NCI-H446 treated with DMSO at 0.1 percent for 48 hours (cell line): ENCODE data around the gene EVA1A.
"Not testable (repeated sequence)": the region's sequence is repeated elsewhere in the genome, so short reads cannot be mapped to it uniquely, and the experiment has no call there.

Experiments used
- DNase-seq: peaks from one replicate; lab custom pipeline; 2025; lab: John Stamatoyannopoulos, UW

EVA1A gene

GRCh38 chr2:75483878-75484277 is 76.9 kb downstream of the EVA1A start:
- no peak for DNase-seq

DNA sequence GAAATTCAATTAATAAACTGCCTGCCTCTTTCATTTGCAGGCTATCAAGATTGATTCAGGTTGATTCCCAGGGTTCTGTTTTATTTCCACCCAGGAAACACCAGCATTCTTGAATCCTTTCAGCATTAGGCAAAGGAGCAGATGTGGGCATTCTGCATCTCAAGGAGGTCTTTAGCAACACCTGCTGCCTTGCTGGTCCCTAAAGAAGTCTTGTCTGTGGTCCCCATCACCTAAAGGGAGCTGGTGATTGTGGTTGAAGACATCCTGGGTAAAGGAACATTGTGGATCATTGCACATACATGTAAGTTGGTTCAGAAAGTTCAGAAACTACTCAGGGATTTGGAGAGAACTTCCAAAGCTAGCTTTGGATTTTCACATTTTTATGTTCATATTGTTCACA is 78.3 kb downstream of the EVA1A start:
- DNase-seq = no peak

DNA sequence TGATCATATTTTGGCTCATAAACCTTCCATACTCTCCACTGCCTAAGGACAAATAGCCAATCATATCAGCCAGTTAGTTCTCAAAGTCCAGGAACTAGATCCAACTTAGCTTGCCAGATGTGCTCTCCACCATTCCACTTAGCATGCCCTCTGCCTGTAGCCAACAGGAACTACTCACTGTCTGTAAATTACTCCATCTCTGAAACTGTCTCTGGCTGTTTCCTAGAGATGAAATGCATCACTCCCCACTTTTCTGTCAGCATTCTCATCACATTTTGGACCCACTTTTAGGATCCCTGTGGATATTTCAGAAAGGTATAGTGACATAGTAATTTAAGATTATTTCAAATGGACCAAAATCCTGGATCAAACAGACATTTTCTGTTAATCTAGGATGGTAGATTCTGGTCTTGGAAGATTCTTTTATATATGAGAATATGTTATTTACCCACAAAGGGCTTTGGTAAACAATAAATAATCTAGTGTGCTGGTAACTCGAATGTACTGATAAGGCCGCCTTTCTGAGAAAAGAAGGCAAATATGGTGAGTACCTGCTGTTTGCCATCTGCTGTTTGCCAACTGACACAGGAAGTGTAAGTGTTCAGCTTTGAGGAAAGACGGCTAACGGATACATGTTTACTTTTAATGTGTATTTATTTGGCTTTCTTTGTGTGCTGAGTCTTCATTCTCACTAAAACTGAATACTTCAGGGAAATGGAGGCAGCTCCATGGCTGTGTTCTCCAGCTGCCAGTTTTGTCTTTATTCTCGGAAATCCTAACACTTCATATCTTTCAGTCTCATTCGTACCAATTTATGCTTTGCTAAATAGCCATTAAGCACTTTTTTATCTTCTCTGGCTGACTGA is 79.5 kb downstream of the EVA1A start:
- no peak for DNase-seq

DNA sequence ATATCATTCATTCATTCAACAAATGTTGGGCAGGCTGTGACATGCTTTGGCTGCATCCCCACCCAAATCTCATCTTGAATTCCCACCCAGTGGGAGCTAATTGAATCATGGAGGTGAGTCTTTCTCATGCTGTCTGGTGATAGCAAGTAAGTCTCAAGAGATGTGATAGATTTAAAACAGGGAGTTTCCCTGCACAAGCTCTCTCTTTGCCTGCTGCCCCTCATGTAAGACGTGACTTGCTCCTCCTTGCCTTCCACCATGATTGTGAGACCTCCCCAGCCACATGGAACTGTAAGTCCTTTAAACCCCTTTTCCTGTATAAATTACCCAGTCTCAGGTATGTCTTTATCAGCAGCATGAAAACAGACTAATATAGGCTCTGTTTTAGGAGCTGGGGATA is 83.0 kb downstream of the EVA1A start:
- DNase-seq = not testable (repeated sequence)

GRCh38 chr2:75476761-75477160 is 84.0 kb downstream of the EVA1A start:
- no peak for DNase-seq

DNA sequence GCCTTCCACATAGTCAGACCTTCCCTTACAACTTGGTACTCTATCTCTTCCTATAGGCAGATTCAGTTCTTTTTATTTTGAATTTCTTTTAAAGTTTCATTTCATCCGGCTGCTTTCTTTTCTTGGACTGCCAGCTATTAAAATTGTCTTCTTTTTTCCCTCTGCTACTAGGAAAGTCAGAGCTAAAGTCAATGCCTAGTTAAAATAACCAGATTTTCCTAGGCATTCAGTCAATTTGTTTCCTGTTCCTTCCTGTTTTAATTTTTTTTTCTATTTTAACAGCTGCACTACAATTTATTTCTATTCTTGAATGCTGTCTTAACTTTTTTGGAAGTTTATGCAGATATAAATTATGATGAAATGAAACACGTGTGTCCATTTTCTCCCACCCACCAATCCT is 84.8 kb downstream of the EVA1A start:
- DNase-seq = no peak

- no peak for DNase-seq
Observed at GRCh38 chr2:75475049-75475448, 85.7 kb downstream of the EVA1A start.

DNA sequence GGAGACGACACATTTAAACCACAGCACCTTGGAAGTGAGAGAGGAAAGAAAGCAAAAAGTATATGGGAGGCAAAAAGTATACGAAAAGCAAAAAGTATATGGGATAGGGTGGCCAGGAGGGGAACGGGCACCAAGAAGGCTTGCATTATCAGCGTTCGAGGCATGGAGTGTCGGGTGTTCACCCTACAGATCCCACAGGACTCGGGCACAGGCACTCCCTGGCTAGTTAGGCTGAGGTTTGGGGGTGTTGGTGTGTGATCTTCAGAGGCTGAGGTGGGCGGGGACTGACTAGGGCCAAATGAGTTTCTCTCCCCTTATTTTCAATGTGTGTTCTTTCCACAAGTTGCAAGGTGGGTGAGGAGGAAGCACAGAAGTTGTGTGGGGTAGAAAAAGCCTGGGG is 86.6 kb downstream of the EVA1A start:
- no peak for DNase-seq

GRCh38 chr2:75466708-75467311 is 93.9 kb downstream of the EVA1A start:
- peak; percentile 8 for DNase-seq

- no peak for DNase-seq
Observed at GRCh38 chr2:75465317-75465984, 95.3 kb downstream of the EVA1A start.

DNA sequence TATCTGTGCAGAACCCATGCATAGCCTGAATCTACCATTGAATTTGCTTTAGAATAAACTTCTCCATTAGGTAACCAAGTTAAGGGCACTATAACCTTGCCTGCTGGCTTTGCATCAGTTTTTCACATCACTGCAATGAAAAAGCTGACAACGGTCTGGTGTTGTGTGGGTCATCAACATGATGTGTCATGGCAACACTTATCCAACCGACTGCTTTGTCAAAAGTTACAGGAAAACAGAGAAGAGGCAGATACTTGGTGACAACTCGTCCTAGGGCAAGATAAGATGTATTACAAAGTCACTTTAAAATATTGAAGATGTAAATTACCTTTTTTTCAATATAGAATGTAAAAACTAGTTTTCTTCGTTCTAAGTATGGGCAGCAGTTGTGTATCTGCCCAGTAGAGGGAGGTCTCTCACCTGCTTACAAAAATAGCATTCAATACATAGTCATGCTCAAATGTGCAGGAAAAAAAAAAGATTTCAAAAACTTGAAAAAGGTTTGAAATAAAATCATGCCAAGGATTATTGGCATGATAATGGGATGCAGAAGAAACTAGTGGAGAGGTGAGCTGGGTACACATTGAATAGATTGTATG is 96.3 kb downstream of the EVA1A start:
- no peak for DNase-seq

GRCh38 chr2:75462721-75463120 is 98.0 kb downstream of the EVA1A start:
- DNase-seq = no peak

DNA sequence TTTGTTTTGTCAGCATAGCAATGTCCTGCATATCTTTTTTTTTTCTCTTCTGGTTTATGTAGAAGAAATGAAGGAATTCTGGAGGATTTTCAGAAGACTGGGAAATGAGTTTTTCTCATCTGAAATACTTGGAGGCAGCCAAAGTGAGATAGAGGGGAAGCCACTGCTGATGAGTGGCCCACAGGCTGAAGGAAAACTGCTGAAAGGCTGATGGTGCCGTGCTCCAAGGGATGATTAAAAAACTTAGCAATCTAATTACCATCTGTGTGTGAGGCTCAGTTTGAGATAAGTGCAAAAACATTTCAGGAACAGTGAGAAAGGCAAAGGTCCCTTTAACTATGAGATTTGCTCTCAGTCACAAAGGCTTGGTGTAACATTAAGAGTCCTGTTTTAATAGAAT is 98.5 kb downstream of the EVA1A start:
- no peak for DNase-seq

DNA sequence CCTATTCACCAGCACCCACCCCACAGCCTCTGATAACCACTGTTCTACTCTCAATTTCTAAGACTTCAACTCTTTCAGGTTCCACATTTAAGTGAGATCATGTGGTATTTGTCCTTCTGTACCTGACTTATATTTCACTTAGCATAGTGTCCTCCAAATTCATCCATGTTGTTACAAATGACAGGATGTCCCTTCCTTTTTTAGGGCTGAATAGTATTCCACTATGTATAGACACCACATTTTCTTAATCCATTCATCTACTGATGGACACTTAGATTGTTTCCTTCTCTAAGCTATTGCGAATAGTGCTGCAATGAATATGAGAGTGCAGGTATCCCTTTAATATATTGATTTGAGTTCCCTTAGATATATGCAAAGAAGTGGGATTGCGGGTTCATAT is 100.1 kb downstream of the EVA1A start:
- DNase-seq = no peak

GRCh38 chr2:75459565-75460310 is 101.0 kb downstream of the EVA1A start:
- DNase-seq = no peak

GRCh38 chr2:75458201-75458600 is 102.5 kb downstream of the EVA1A start:
- no peak for DNase-seq

- no peak for DNase-seq
Observed at GRCh38 chr2:75456825-75457224, 103.9 kb downstream of the EVA1A start.

DNA sequence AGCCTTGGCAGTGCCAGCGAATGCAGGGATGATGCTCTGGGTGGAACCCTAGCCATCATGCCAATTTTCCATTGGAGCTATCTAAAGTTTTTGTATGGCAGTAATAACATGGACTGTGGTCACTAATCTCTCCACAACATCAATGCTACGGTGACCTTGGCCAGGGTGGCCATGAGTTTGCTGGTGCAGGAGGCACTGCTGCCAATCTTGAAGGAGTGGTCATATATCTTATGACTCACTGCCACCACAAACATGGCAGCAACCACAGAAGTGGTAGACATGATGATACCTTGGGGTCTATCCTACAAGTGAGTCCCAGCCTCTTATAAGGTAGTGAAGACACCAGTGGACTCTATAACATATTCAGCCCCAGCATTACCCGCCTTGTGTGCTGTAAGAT is 104.6 kb downstream of the EVA1A start:
- no peak for DNase-seq

DNA sequence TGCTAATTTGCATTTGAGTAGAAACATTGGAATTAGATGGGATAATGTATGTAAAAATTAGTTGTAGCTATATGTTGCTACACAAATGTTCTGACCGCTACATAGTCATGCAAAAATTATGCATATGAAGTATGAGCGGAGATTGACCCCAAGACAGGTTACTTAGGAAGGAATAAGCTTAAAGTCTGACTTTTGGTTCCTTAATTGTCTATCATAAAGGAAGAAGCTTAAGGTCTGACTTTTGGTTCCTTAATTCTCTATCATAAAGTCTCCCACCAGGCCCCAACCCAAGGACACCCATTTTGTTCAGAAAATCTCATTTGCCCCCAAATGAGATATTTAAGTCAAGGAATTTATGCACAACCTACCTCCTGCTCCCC is 106.5 kb downstream of the EVA1A start:
- no peak for DNase-seq

- no peak for DNase-seq
Observed at GRCh38 chr2:75453384-75454240, 107.1 kb downstream of the EVA1A start.

- no peak for DNase-seq
Observed at GRCh38 chr2:75450068-75450467, 110.7 kb downstream of the EVA1A start.
